T-helper 22 cell (primary cell): ENCODE data around the gene ZNF701.
"Not testable (repeated sequence)": the region's sequence is repeated elsewhere in the genome, so short reads cannot be mapped to it uniquely, and the experiment has no call there.

Source experiments
- DNase-seq: peaks from one replicate; pipeline ENCODE4 v3.0.0-alpha.2; 2020; ENCODE audit warnings: low read depth

The ZNF701 gene

GRCh38 chr19:52566588-52566987 lies 3.5 kb upstream of the ZNF701 start:
- DNase-seq, result no peak

- DNase-seq, result no peak
Measured at GRCh38 chr19:52567921-52568320, 2.2 kb upstream of the ZNF701 start.

GRCh38 chr19:52569638-52569999 lies 468 bp upstream of the ZNF701 start:
- not testable (repeated sequence) for DNase-seq

GRCh38 chr19:52584736-52585440 lies 14.8 kb downstream of the ZNF701 start:
- DNase-seq, result no peak

GRCh38 chr19:52585604-52586003 lies 15.5 kb downstream of the ZNF701 start:
- DNase-seq, result no peak

GRCh38 chr19:52590728-52591127 lies 20.6 kb downstream of the ZNF701 start:
- no peak for DNase-seq

- DNase-seq, result no peak
Measured at GRCh38 chr19:52592301-52592700, 22.2 kb downstream of the ZNF701 start.

GRCh38 chr19:52593441-52593840 lies 23.4 kb downstream of the ZNF701 start:
- DNase-seq, result not testable (repeated sequence)

GRCh38 chr19:52599241-52599640 lies 29.2 kb downstream of the ZNF701 start:
- no peak for DNase-seq

- no peak for DNase-seq
Measured at GRCh38 chr19:52600639-52601024, 30.5 kb downstream of the ZNF701 start.

GRCh38 chr19:52601025-52601973 lies 31.2 kb downstream of the ZNF701 start:
- peak; percentile 80 for DNase-seq

- not testable (repeated sequence) for DNase-seq
Measured at GRCh38 chr19:52601974-52602366, 31.9 kb downstream of the ZNF701 start.

- DNase-seq, result no peak
Measured at GRCh38 chr19:52602941-52603340, 32.9 kb downstream of the ZNF701 start.

- no peak for DNase-seq
Measured at GRCh38 chr19:52603558-52604207, 33.6 kb downstream of the ZNF701 start.

GRCh38 chr19:52613299-52613906 lies 43.3 kb downstream of the ZNF701 start:
- DNase-seq, result no peak

GRCh38 chr19:52621376-52621775 lies 51.3 kb downstream of the ZNF701 start:
- DNase-seq, result no peak

- no peak for DNase-seq
Measured at GRCh38 chr19:52622261-52622660, 52.2 kb downstream of the ZNF701 start.

- DNase-seq, result no peak
Measured at GRCh38 chr19:52626915-52627314, 56.8 kb downstream of the ZNF701 start.

GRCh38 chr19:52627441-52627840 lies 57.4 kb downstream of the ZNF701 start:
- not testable (repeated sequence) for DNase-seq

- no peak for DNase-seq
Measured at GRCh38 chr19:52635786-52636570, 65.9 kb downstream of the ZNF701 start.
